Astrocyte of the cerebellum (primary cell): ENCODE data around the gene CCT5.
A peak's percentile ranks its signal among the peaks of the same experiment; 100 is the strongest.

Source experiments
- DNase-seq: peaks from one replicate; pipeline ENCODE4 v3.0.0-alpha.2; 2011; ENCODE audit warnings: low read depth
- H3K4me3 ChIP-seq: 2 replicates; pipeline ENCODE4 v1.5.1; 2011; ENCODE audit warnings: mild to moderate bottlenecking, low read depth, low read length, moderate library complexity
- in situ Hi-C: cut with HindIII; loops from 2 replicates; pipeline ENCODE4 v1.10.0; 2017; ENCODE audit warnings: low sequenced_read_pairs
- TF ChIP-seq, protein P1 (sequence below): IDR thresholded peaks from 2 replicates; pipeline ENCODE4 v1.5.1; 2012; ENCODE audit warnings: low read length, low read depth, moderate library complexity, mild to moderate bottlenecking; ENCODE audit errors: missing control alignments

The CCT5 gene

DNA sequence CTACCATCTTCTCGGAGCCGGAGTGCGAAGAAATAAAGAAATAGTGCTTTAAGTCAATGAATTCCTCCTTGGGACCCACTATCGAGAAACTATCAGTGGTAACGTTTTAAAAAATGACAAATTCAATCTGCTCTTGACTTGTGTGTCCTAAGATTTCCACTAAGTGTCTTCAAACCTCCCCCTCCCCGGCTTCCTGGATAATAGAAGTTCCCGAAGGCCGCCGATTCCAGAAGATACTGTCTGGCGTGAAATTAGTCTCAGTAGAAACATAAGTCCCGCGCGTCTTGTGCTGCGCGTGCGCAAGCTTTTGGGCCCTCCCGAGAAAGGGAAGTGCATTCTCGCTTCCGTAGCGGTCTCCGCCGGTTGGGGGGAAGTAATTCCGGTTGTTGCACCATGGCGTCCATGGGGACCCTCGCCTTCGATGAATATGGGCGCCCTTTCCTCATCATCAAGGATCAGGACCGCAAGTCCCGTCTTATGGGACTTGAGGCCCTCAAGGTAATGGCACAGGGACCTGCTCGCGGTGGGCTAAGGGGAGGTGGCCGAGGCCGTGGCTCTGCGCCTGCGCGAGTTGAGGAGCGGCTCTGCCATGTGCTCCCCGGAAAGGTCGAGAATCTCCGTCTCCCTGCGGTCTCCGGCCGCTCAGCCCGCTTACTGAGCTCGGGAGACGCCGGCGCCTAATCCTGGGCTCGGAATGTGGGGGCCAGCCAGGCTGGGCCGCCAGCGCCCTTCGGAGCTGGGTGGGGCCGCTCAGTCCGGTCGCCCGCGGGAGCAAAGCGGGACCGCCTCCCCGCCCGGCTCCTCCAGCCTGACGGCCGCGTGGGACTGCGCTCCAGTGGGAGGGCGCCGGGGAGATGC lies at the start of gene CCT5:
TSS of gene CCT5 (plus strand) at position 333 of the 858 bp plus-strand sequence. CDS start at position 394, 61 bp downstream.
- peak; percentile 98 for DNase-seq
- peak within 1 kb of the TSS; percentile 82 for H3K4me3 ChIP-seq
- in situ Hi-C loops: no loop called here
- TF ChIP-seq, protein P1, sequence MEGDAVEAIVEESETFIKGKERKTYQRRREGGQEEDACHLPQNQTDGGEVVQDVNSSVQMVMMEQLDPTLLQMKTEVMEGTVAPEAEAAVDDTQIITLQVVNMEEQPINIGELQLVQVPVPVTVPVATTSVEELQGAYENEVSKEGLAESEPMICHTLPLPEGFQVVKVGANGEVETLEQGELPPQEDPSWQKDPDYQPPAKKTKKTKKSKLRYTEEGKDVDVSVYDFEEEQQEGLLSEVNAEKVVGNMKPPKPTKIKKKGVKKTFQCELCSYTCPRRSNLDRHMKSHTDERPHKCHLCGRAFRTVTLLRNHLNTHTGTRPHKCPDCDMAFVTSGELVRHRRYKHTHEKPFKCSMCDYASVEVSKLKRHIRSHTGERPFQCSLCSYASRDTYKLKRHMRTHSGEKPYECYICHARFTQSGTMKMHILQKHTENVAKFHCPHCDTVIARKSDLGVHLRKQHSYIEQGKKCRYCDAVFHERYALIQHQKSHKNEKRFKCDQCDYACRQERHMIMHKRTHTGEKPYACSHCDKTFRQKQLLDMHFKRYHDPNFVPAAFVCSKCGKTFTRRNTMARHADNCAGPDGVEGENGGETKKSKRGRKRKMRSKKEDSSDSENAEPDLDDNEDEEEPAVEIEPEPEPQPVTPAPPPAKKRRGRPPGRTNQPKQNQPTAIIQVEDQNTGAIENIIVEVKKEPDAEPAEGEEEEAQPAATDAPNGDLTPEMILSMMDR: no peak

DNA sequence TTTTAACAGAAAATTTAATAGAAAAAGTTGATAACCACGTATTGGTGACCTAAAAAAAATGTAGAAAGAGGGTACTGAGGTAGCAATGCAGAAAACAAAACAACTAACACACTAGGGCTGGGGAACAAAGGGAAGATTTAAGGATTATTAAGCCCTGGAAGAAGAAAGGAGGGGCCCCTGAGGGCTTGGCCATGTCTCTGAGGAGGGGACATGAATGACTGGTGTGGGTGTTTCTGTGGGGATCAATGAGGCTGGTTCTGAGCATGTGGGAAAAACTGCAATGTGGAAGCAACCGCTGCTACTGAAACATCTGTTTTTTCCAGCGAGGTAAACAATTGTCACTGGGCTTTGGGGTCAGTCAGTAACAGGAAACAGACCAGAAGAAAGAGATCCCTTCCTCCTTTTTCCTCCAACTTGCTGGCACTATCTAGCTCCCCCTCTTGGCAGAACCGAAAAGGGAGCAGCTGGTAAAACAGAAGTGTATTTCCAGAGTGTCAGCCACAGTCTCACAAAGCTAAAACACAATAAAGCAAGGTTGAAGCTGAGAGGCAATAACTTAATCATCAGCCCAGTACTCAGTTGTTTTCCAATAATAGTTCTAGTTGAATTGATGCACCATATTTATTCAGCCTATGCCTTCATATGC lies 48.7 kb upstream of the CCT5 start:
- no peak overlapping the region for H3K4me3 ChIP-seq
- TF ChIP-seq, protein P1: peak; percentile 11
- DNase-seq: no peak
- in situ Hi-C loops: no loop called here

DNA sequence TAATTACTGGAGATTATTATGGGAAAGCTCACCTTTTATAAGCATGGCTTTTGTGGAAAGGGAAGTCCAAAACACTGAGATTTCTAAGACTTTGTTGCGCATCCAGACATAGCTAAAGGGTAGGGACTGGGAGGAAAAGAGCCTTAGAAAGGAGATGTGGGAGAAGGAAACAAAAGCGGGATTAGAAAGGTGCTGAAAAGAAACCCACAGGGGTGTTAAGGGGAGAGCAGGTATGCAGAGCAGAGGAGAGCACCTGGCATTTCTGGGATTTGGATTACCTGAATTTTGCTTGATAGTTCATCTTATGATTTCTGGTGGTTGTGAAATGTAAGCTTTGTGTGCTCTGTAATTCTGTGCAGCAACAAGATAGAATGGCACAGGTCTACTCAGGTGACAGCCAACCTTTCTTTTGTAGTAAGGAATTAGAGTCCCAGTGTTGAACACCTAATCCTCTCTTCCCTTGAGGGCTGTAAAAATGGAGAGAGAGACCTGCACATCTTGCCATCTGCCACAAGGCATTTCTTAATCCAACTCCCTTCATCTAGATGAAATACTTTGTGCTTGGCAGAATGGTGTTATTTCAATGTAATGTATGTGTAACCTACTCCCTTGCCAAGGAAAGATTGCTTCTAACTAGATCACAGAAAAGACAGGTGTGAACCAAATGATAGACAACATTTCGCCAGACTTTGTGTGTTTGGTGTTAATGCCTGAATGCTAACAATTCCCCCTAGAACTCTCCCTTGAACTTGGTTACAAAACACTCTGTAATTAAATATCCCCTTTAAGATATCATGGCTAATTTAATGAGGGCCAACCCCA lies 47.8 kb upstream of the CCT5 start:
- H3K4me3 ChIP-seq: no peak overlapping the region
- in situ Hi-C loops: no loop called here
- TF ChIP-seq, protein P1: no peak
- DNase-seq: no peak

DNA sequence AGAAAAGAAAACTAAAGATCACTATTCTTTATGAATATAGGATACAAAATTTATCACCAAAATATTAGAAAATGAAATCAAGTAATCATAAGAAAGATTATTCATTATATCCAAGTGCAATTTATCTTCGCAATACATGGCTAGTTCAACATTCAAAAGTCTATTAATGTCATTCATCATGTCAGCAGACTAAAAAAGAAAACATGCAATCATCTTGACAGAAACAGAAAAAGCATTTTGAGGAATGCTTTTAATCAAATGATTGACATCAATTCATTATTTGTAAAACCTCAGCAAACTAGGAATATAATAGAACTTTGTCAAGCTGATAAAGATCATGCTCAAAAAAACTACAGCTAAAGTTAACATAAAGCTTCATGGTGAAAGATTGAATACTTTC lies 41.1 kb upstream of the CCT5 start:
- no peak for DNase-seq
- in situ Hi-C loops: no loop called here
- TF ChIP-seq, protein P1: no peak
- no peak overlapping the region for H3K4me3 ChIP-seq

DNA sequence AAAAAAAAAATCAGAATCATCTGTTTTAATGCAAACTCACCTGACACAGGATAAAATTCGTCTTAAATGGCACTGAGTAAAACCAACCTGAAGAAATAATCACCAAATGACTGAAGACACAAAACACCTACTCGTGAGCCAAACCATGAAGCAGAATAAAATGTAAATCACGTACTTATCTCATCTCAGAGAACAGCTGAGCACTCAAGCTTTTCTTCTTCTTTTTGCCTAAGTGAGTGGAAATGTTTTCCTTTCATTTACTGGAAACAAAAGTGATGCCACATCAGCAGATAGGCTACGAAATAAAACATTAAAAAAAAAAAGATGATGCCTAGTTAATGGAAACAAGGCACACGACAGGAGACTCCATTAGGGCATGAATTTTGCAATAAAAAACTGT lies 36.8 kb upstream of the CCT5 start:
- TF ChIP-seq, protein P1: no peak
- DNase-seq: no peak
- no peak overlapping the region for H3K4me3 ChIP-seq
- in situ Hi-C loops: no loop called here

DNA sequence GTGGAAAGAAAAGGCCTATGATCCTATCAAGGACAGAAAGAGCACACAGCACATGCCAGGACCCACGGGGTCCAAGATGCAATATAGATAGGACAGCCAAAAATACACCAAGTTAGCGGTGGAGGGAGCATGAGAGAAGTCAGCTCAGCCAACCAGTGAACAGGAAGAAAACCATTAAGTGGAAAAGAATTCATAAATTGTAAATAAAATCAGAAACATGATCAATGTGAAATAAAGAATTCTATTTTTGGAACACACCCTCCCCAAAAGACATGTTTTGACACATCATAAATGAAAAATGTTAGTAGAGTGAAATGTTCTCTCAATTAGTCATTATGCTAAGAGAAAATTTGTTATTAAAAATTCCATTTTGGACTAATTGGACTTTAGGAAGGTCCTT lies 36.0 kb upstream of the CCT5 start:
- TF ChIP-seq, protein P1: no peak
- in situ Hi-C loops: no loop called here
- H3K4me3 ChIP-seq: no peak overlapping the region
- no peak for DNase-seq
